Loucy (cell line): ENCODE measurements around the gene TP53I11.

Source experiments
- H2AFZ ChIP-seq: fragments of 200-600 bp; sonication (generic); 2 replicates; pipeline ENCODE4 v1.6.0; 2016; ENCODE audit warnings: antibody characterized with exemption, mild to moderate bottlenecking, low read length, moderate library complexity
- H3F3A ChIP-seq: fragments of 200-600 bp; 2 replicates; pipeline ENCODE4 v1.6.0; 2016; ENCODE audit warnings: antibody characterized with exemption, low read depth, mild to moderate bottlenecking
- H3K27me3 ChIP-seq: fragments of 200-600 bp; sonication (generic); 2 replicates; pipeline ENCODE4 v1.6.1; 2014; ENCODE audit warnings: low read length, mild to moderate bottlenecking; ENCODE audit not compliant: insufficient read depth, poor library complexity, severe bottlenecking
- H3K36me3 ChIP-seq: fragments of 200-600 bp; sonication (generic); 2 replicates; pipeline ENCODE4 v1.6.1; 2016; ENCODE audit warnings: low read length; ENCODE audit not compliant: insufficient read depth
- H3K4me1 ChIP-seq: fragments of 200-600 bp; sonication (generic); 2 replicates; pipeline ENCODE4 v1.5.1; 2014; ENCODE audit warnings: low read length, mild to moderate bottlenecking; ENCODE audit not compliant: insufficient read depth, poor library complexity, severe bottlenecking
- H3K4me2 ChIP-seq: fragments of 200-600 bp; sonication (generic); 2 replicates; pipeline ENCODE4 v1.6.0; 2014; ENCODE audit warnings: antibody characterized with exemption, low read length, low read depth, mild to moderate bottlenecking; ENCODE audit not compliant: poor library complexity, severe bottlenecking
- H3K4me3 ChIP-seq: fragments of 200-600 bp; sonication (generic); 2 replicates; pipeline ENCODE4 v1.5.1; 2014; ENCODE audit warnings: low read length, mild to moderate bottlenecking, mixed read lengths; ENCODE audit not compliant: poor library complexity, severe bottlenecking
- H3K79me2 ChIP-seq: fragments of 200-600 bp; sonication (generic); 2 replicates; pipeline ENCODE4 v1.6.1; 2014; ENCODE audit warnings: low read length; ENCODE audit not compliant: insufficient read depth
- H3K9ac ChIP-seq: fragments of 200-600 bp; sonication (generic); 2 replicates; pipeline ENCODE4 v1.6.0; 2014; ENCODE audit warnings: mild to moderate bottlenecking, low read depth, low read length, moderate library complexity; ENCODE audit not compliant: poor library complexity, severe bottlenecking
- H3K9me2 ChIP-seq: fragments of 200-600 bp; sonication (generic); replicated peaks from 2 replicates; pipeline ENCODE4 v1.6.1; 2016; ENCODE audit warnings: low read depth, low read length, mixed read lengths
- H3K9me3 ChIP-seq: fragments of 200-600 bp; sonication (generic); 2 replicates; pipeline ENCODE4 v1.6.1; 2014; ENCODE audit warnings: mild to moderate bottlenecking, antibody characterized with exemption, low read length, low read depth; ENCODE audit not compliant: insufficient read depth
- H4K20me1 ChIP-seq: fragments of 200-600 bp; sonication (generic); 2 replicates; pipeline ENCODE4 v1.6.0; 2014; ENCODE audit warnings: antibody characterized with exemption, low read length, mild to moderate bottlenecking; ENCODE audit not compliant: insufficient read depth, poor library complexity, severe bottlenecking
- EZH2phosphoT487 ChIP-seq: fragments of 200-600 bp; IDR thresholded peaks from 2 replicates; pipeline ENCODE4 v1.6.1; 2018; ENCODE audit warnings: antibody characterized with exemption, mild to moderate bottlenecking, moderate library complexity, borderline replicate concordance
- TF ChIP-seq, protein P1 (sequence below): fragments of 200-600 bp; sonication (generic); conservative IDR thresholded peaks from 2 replicates; pipeline ENCODE4 v1.5.1; 2014; ENCODE audit warnings: mild to moderate bottlenecking, antibody characterized with exemption, low read length

TP53I11 gene

DNA sequence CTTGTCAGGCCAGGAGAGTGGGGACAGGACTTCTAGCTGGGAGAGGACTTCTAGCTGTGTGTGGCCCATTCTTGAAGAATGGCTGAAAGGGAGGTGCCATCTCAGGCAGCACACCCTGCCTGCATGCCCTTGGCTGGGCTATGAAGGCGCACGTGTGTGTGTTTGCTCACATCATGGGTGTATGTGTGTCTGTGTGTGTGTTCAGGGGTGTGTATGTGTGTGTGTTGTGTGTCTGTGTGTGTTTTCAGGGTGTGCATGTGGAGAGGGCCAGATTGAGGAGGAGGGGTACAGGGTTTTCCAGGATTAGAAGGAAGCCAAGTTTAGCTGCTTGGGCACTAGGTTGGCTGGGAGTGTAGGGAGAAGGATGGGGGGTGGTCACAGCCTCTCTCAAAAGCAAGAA lies 16.6 kb downstream of the TP53I11 start:
- no peaks in the 10 kb centered on the region for H3F3A ChIP-seq
- H3K9me2 ChIP-seq, result no peaks in the 10 kb centered on the region
- H3K4me2 ChIP-seq, result no peak overlapping the region
- H3K9me3 ChIP-seq, result no peaks in the 10 kb centered on the region
- H3K4me3 ChIP-seq, result no peak overlapping the region
- H3K27me3 ChIP-seq, result no peaks in the 10 kb centered on the region
- TF ChIP-seq, protein P1, sequence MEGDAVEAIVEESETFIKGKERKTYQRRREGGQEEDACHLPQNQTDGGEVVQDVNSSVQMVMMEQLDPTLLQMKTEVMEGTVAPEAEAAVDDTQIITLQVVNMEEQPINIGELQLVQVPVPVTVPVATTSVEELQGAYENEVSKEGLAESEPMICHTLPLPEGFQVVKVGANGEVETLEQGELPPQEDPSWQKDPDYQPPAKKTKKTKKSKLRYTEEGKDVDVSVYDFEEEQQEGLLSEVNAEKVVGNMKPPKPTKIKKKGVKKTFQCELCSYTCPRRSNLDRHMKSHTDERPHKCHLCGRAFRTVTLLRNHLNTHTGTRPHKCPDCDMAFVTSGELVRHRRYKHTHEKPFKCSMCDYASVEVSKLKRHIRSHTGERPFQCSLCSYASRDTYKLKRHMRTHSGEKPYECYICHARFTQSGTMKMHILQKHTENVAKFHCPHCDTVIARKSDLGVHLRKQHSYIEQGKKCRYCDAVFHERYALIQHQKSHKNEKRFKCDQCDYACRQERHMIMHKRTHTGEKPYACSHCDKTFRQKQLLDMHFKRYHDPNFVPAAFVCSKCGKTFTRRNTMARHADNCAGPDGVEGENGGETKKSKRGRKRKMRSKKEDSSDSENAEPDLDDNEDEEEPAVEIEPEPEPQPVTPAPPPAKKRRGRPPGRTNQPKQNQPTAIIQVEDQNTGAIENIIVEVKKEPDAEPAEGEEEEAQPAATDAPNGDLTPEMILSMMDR, result no peak
- TF ChIP-seq EZH2phosphoT487, result no peak
- no peak overlapping the region for H3K9ac ChIP-seq
- no peaks in the 10 kb centered on the region for H3K4me1 ChIP-seq
- no peaks in the 10 kb centered on the region for H3K36me3 ChIP-seq
- no peaks in the 10 kb centered on the region for H3K79me2 ChIP-seq
- no peaks in the 10 kb centered on the region for H4K20me1 ChIP-seq
- H2AFZ ChIP-seq, result no peak overlapping the region

DNA sequence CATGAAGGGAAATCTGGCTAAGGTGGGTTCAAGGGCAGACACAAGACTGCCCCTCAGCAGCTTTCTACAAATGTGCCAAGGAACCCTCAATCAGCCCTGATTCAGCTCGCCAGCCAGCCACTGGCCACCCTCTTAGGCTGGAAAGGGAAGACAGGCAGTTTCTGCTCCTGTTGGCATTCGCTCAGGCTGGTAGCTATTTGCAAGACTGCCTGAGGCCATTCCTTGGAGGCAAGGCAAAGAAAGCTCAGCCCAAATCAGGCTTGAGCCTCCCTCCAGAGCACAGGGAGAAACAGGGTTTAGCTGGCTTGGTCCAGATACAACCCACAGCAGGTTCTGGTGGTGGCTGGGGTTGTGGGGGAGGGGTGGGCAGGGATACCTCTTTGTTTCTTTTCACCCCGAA lies 19.2 kb downstream of the TP53I11 start:
- H3K4me1 ChIP-seq, result no peaks in the 10 kb centered on the region
- H4K20me1 ChIP-seq, result no peaks in the 10 kb centered on the region
- no peaks in the 10 kb centered on the region for H3K27me3 ChIP-seq
- no peaks in the 10 kb centered on the region for H3K9me2 ChIP-seq
- TF ChIP-seq, protein P1, result no peak
- no peak for TF ChIP-seq EZH2phosphoT487
- H3K36me3 ChIP-seq, result no peaks in the 10 kb centered on the region
- H3K9me3 ChIP-seq, result no peaks in the 10 kb centered on the region
- H2AFZ ChIP-seq, result no peak overlapping the region
- H3K4me2 ChIP-seq, result no peak overlapping the region
- no peak overlapping the region for H3K4me3 ChIP-seq
- no peaks in the 10 kb centered on the region for H3F3A ChIP-seq
- H3K9ac ChIP-seq, result no peak overlapping the region
- H3K79me2 ChIP-seq, result no peaks in the 10 kb centered on the region

DNA sequence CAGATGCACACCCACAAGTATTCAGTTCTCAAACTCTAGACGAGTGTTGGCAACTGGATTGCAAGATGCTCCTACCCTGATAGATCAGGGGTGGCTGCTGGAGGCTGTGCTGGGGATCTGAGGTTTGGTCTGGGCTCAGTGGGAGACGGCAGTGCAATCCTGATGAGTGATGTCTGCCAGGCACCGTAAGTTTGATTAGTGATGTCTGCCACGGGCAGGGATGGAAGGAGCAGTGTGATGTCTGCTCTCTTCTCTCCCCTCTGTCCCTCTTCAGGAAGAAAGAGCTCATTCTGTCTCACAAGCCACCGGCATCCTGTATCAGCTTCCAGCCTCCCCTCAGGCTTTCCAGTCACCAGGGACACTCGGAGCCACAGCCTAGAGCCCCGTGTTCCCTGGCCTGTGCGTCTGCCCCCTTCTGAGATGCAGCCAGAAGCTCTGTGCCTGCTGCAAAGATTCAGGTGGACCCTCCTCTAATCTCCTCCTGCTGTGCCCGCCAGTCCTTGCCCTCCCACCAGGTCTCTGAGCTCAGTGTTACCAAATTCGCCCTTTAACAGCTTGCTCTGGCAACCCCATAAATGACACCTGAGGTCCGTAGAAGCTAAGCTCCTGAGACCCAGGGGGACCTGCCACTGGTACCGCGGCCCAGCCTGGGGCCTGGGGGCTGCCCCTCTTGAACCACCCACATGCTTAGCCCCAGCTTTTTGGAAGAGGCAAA lies 19.9 kb downstream of the TP53I11 start:
- no peak for TF ChIP-seq EZH2phosphoT487
- TF ChIP-seq, protein P1, result no peak
- Histone ChIP-seq H3K4me2 (no peak overlapping the region), H3F3A (no peaks in the 10 kb centered on the region), H3K4me3 (no peak overlapping the region), H3K9me3 (no peaks in the 10 kb centered on the region), H3K27me3 (no peaks in the 10 kb centered on the region), H4K20me1 (no peaks in the 10 kb centered on the region), H3K9ac (no peak overlapping the region), H2AFZ (no peak overlapping the region), H3K36me3 (no peaks in the 10 kb centered on the region), H3K9me2 (no peaks in the 10 kb centered on the region), H3K4me1 (no peaks in the 10 kb centered on the region), H3K79me2 (no peaks in the 10 kb centered on the region)
